Measurements from ENCODE around the gene TGFBR3L. TPM values are rescaled to one million over a fixed set of nuclear protein-coding genes. Genes with fewer than 3 reads are reported as not detected.

The TGFBR3L gene
- total and polyA plus RNA-seq, 2 of the 13 experiments (the other 11 are each of a cell fraction or from before 2014, with no cell fraction given), result 0.20 to 1.0 TPM

DNA sequence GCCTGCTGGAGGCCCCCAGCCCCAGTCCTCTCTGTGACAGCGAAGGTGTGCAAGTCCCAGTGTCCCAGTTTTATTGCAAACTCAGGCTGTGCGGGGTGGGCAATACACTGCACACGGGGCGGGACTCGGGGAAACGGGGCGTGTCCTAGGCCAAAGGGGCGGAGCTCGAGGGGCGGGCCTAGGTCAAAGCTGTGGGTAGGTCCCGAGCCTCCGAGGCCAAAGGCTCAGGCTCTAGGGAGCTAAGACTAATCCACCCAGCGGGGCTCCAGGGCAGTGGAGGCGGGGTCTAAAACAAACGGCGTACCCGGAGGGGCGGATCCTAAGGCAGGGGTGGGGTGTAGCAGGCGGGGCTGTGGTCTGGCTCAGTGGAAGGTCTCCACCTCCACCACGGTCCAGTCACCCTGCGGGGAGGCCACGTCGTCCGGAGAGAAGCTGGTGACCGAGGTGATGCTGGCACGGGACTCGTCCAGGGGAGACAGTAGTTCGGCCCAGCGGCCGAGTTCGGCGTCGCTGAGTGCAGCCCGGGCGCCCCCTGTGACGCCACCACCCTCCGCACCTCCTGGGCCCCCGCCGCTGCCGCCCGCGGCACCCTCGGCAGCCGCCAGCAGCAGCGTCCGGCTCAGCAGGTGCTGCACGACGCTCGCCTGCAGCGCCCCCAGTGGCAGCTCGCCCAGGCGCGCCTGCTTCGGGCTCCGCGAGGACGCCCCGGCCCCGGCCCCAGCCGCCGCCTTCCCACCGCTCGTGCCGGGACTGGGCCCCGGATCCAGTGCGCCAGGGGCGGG, 45.8 kb upstream of the TGFBR3L start (continued):
- TF ChIP-seq ASH2L (IDR thresholded peaks at IDR 0.05; ENCODE audit: insufficient read length, low read depth, low read length) (peak; percentile 48), ISX (CRISPR knock-in tag; conservative IDR thresholded peaks at IDR 0.05) (no peak), GABPB1 (CRISPR knock-in tag; IDR thresholded peaks at IDR 0.05) (no peak; the same call in 1 of the 2 replicates), ZNF572 (CRISPR knock-in tag; IDR thresholded peaks at IDR 0.05) (0 out of 2 replicates have a peak, but pooled peaks have one; percentile 43), ZNF17 (CRISPR knock-in tag; IDR thresholded peaks at IDR 0.05) (no peak), RARA (CRISPR knock-in tag; IDR thresholded peaks at IDR 0.05) (no peak), ZSCAN12 (CRISPR knock-in tag; IDR thresholded peaks at IDR 0.05) (no peak), GTF3A (CRISPR knock-in tag; conservative IDR thresholded peaks at IDR 0.05) (no peak), CENPT (CRISPR knock-in tag; IDR thresholded peaks at IDR 0.05; ENCODE audit: low read depth) (peak; percentile 63; the same call in 1 of the 2 replicates), RBM22 (optimal IDR thresholded peaks at IDR 0.05; ENCODE audit: low read length) (no peak), RFX1 (IDR thresholded peaks at IDR 0.05) (no peak), ZNF510 (CRISPR knock-in tag; IDR thresholded peaks at IDR 0.05; ENCODE audit: low read depth) (0 out of 2 replicates have a peak, but pooled peaks have one; percentile 47), HOXA5 (CRISPR knock-in tag; IDR thresholded peaks at IDR 0.05) (no peak), TMF1 (CRISPR knock-in tag; IDR thresholded peaks at IDR 0.05; ENCODE audit: low read depth) (no peak)
- TF ChIP-seq, protein P1, sequence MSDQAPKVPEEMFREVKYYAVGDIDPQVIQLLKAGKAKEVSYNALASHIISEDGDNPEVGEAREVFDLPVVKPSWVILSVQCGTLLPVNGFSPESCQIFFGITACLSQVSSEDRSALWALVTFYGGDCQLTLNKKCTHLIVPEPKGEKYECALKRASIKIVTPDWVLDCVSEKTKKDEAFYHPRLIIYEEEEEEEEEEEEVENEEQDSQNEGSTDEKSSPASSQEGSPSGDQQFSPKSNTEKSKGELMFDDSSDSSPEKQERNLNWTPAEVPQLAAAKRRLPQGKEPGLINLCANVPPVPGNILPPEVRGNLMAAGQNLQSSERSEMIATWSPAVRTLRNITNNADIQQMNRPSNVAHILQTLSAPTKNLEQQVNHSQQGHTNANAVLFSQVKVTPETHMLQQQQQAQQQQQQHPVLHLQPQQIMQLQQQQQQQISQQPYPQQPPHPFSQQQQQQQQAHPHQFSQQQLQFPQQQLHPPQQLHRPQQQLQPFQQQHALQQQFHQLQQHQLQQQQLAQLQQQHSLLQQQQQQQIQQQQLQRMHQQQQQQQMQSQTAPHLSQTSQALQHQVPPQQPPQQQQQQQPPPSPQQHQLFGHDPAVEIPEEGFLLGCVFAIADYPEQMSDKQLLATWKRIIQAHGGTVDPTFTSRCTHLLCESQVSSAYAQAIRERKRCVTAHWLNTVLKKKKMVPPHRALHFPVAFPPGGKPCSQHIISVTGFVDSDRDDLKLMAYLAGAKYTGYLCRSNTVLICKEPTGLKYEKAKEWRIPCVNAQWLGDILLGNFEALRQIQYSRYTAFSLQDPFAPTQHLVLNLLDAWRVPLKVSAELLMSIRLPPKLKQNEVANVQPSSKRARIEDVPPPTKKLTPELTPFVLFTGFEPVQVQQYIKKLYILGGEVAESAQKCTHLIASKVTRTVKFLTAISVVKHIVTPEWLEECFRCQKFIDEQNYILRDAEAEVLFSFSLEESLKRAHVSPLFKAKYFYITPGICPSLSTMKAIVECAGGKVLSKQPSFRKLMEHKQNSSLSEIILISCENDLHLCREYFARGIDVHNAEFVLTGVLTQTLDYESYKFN (CRISPR knock-in tag; conservative IDR thresholded peaks at IDR 0.05), result no peak
- TF ChIP-seq, protein P2, sequence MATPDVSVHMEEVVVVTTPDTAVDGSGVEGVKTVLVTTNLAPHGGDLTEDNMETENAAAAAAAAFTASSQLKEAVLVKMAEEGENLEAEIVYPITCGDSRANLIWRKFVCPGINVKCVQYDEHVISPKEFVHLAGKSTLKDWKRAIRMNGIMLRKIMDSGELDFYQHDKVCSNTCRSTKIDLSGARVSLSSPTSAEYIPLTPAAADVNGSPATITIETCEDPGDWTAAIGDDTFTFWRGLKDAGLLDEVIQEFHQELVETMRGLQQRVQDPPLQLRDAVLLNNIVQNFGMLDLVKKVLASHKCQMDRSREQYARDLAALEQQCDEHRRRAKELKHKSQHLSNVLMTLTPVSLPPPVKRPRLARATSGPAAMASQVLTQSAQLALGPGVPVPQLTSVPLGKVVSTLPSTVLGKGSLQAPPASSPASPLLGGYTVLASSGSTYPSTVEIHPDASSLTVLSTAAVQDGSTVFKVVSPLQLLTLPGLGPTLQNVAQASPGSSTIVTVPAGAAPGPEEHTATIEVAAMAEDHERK (CRISPR knock-in tag; IDR thresholded peaks at IDR 0.05; ENCODE audit: low read depth), result no peak
- TF ChIP-seq, protein P3, sequence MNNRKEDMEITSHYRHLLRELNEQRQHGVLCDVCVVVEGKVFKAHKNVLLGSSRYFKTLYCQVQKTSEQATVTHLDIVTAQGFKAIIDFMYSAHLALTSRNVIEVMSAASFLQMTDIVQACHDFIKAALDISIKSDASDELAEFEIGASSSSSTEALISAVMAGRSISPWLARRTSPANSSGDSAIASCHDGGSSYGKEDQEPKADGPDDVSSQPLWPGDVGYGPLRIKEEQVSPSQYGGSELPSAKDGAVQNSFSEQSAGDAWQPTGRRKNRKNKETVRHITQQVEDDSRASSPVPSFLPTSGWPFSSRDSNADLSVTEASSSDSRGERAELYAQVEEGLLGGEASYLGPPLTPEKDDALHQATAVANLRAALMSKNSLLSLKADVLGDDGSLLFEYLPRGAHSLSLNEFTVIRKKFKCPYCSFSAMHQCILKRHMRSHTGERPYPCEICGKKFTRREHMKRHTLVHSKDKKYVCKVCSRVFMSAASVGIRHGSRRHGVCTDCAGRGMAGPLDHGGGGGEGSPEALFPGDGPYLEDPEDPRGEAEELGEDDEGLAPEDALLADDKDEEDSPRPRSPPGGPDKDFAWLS (CRISPR knock-in tag; IDR thresholded peaks at IDR 0.05; ENCODE audit: borderline replicate concordance), result no peak
- TF ChIP-seq, protein P4, sequence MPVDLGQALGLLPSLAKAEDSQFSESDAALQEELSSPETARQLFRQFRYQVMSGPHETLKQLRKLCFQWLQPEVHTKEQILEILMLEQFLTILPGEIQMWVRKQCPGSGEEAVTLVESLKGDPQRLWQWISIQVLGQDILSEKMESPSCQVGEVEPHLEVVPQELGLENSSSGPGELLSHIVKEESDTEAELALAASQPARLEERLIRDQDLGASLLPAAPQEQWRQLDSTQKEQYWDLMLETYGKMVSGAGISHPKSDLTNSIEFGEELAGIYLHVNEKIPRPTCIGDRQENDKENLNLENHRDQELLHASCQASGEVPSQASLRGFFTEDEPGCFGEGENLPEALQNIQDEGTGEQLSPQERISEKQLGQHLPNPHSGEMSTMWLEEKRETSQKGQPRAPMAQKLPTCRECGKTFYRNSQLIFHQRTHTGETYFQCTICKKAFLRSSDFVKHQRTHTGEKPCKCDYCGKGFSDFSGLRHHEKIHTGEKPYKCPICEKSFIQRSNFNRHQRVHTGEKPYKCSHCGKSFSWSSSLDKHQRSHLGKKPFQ (CRISPR knock-in tag; IDR thresholded peaks at IDR 0.05; ENCODE audit: insufficient replicate concordance), result peak; percentile 80
- TF ChIP-seq, protein P5, sequence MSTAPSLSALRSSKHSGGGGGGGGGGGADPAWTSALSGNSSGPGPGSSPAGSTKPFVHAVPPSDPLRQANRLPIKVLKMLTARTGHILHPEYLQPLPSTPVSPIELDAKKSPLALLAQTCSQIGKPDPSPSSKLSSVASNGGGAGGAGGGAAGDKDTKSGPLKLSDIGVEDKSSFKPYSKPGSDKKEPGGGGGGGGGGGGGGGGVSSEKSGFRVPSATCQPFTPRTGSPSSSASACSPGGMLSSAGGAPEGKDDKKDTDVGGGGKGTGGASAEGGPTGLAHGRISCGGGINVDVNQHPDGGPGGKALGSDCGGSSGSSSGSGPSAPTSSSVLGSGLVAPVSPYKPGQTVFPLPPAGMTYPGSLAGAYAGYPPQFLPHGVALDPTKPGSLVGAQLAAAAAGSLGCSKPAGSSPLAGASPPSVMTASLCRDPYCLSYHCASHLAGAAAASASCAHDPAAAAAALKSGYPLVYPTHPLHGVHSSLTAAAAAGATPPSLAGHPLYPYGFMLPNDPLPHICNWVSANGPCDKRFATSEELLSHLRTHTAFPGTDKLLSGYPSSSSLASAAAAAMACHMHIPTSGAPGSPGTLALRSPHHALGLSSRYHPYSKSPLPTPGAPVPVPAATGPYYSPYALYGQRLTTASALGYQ (CRISPR knock-in tag; IDR thresholded peaks at IDR 0.05), result no peak

All from HepG2 (cell line).